ENCODE results near the gene PROCR. TPM values are rescaled to one million over a fixed set of nuclear protein-coding genes. Genes with fewer than 3 reads are reported as not detected.
A peak's percentile ranks its signal among the peaks of the same experiment; 100 is the strongest.

PROCR gene
- total RNA-seq, 4 donors from 2014 or later: 5.6 to 19.4 (median 7.3) TPM

DNA sequence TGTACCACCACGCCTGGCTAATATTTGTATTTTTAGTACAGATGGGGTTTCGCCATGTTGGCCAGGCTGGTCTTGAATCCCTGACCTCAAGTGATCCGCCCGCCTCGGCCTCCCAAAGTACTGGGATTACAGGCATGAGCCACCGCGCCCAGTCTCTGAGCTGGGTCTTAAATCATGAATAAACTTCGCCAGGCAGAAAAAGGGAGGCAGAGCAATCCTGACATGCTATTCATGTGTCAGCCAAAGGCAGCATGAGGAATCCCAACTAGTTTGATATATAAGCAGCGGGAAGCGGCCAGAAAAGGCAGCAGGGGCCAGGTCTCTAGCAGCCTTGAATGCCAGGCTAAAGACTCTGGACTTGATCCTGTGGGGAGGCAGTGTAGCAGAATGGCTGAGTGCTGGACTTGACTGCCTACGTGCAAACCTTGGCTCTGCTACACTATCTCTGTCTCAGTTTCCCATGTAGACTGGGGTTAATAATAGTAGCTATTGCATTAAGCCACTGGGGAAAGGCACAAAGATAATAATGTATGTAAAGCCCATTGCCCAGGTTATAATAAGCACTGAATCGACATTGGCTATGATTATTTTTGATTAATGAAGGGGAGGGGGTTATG lies 1.8 kb downstream of the PROCR start:
- Histone ChIP-seq H3K27ac (no peak overlapping the region), H3K4me1 (no peaks in the 10 kb centered on the region), H3K4me3 (no peak overlapping the region), H3K9me3 (no peaks in the 10 kb centered on the region), H3K36me3 (no peaks in the 10 kb centered on the region), H3K27me3 (peaks cover 0 to 4% (median 0%) of the 10 kb centered on the region in 3 donors)
- DNase-seq (no peak), ATAC-seq (no peak)
- no peak for TF ChIP-seq POLR2A (IDR thresholded peaks at IDR 0.05)
- TF ChIP-seq, protein P1, sequence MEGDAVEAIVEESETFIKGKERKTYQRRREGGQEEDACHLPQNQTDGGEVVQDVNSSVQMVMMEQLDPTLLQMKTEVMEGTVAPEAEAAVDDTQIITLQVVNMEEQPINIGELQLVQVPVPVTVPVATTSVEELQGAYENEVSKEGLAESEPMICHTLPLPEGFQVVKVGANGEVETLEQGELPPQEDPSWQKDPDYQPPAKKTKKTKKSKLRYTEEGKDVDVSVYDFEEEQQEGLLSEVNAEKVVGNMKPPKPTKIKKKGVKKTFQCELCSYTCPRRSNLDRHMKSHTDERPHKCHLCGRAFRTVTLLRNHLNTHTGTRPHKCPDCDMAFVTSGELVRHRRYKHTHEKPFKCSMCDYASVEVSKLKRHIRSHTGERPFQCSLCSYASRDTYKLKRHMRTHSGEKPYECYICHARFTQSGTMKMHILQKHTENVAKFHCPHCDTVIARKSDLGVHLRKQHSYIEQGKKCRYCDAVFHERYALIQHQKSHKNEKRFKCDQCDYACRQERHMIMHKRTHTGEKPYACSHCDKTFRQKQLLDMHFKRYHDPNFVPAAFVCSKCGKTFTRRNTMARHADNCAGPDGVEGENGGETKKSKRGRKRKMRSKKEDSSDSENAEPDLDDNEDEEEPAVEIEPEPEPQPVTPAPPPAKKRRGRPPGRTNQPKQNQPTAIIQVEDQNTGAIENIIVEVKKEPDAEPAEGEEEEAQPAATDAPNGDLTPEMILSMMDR (IDR thresholded peaks at IDR 0.05 in 4 of 5, conservative IDR thresholded peaks at IDR 0.05 in 1 of 5): no peak
- in situ Hi-C loops (cut with MboI; ENCODE audit: low sequenced_read_pairs in 4 of 4) (no loop called here), intact Hi-C loops (cut with DNase I; ENCODE audit: low total_unique reads) (no loop called here)

DNA sequence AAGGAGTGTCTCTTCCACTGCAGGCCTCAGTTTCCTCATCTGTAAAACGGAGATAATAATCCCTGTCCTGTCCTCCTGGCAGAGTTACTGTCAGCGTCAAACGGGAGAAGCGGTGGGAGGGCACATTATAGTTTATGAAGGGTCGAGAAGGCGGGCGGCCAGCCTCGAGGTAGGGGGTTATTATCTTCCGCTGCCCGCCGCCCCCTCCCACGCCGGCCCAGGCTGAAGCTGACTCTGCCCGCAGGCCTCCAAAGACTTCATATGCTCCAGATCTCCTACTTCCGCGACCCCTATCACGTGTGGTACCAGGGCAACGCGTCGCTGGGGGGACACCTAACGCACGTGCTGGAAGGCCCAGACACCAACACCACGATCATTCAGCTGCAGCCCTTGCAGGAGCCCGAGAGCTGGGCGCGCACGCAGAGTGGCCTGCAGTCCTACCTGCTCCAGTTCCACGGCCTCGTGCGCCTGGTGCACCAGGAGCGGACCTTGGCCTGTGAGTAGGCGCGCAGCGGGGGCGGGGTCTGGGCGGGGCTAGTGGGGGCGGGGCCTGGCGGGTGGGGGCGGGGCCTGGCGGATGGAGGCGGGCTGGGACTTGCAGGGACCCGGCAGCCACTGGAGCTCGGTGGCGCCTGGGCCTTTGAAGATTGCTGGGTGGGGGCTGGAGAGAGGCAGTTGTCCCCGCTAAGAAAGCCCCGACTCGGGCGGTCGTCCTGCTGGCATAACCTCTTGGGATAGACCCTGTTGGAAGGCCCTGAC lies 2.8 kb downstream of the PROCR start:
- in situ Hi-C loops (cut with MboI; ENCODE audit: low sequenced_read_pairs in 4 of 4) (no loop called here), intact Hi-C loops (cut with DNase I; ENCODE audit: low total_unique reads) (no loop called here)
- Histone ChIP-seq H3K4me1 (no peaks in the 10 kb centered on the region), H3K27me3 (peaks cover 0 to 4% (median 0%) of the 10 kb centered on the region in 3 donors), H3K36me3 (no peaks in the 10 kb centered on the region), H3K9me3 (no peaks in the 10 kb centered on the region), H3K4me3 (no peak overlapping the region), H3K27ac (no peak overlapping the region)
- no peak for TF ChIP-seq POLR2A (IDR thresholded peaks at IDR 0.05)
- TF ChIP-seq, protein P1 (IDR thresholded peaks at IDR 0.05 in 4 of 5, conservative IDR thresholded peaks at IDR 0.05 in 1 of 5): no peak
- ATAC-seq: no peak
- peak in 1 of 2 donors; percentile 19 for DNase-seq

DNA sequence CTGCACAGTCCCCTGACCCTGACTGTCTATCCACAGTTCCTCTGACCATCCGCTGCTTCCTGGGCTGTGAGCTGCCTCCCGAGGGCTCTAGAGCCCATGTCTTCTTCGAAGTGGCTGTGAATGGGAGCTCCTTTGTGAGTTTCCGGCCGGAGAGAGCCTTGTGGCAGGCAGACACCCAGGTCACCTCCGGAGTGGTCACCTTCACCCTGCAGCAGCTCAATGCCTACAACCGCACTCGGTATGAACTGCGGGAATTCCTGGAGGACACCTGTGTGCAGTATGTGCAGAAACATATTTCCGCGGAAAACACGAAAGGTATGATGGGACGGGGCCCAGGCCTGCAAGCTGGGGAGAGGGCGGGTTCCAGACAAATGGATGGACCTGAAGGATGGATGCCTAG lies 4.3 kb downstream of the PROCR start:
- Histone ChIP-seq H3K27me3 (peaks cover 0 to 4% (median 0%) of the 10 kb centered on the region in 3 donors), H3K9me3 (no peaks in the 10 kb centered on the region), H3K4me3 (no peak overlapping the region), H3K4me1 (no peaks in the 10 kb centered on the region), H3K36me3 (no peaks in the 10 kb centered on the region), H3K27ac (no peak overlapping the region)
- intact Hi-C loops (cut with DNase I; ENCODE audit: low total_unique reads): no loop called here
- in situ Hi-C loops (cut with MboI; ENCODE audit: low sequenced_read_pairs in 4 of 4): no loop called here
- ATAC-seq (no peak), DNase-seq (no peak)
- TF ChIP-seq, protein P1 (IDR thresholded peaks at IDR 0.05 in 4 of 5, conservative IDR thresholded peaks at IDR 0.05 in 1 of 5): no peak
- TF ChIP-seq POLR2A (IDR thresholded peaks at IDR 0.05): no peak

DNA sequence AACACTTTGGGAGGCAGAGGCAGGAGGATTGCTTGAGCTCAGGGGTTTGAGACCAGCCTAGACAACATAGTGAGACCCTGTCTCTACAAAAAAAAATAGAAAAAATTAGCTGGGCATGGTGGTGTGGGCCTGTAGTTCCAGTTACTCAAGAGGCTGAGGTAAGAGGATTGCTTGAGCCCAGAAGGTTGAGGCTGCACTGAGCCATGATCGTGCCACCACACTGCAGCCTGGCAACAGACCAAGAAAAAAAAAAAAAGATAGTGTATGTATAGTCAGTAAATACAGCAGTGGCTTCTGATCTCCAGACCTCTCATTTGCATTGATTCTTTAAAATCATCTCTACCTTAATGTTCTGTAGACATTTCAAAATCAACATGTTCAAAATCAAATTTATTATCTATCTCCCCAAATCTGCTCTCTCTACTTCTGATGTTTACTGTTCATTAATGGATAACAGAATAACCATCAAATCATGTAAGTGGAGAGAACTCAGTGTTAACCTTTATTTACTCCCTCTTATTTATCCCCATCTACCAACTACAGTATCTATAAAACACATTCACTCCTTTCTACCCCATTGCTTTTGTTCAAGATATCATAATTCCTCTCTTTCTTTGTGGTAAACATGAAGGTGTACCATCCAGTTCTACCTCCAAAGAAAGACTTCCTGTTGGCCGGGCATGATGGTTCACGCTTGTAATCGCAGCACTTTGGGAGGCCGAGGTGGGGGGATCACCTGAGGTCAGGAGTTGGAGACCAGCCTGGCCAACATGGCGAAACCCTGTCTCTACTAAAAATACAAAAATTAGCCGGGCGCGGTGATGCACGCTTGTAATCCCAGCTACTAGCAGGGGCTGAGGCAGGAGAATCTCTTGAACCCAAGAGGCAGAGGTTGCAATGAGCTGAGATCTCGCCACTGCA lies 7.7 kb downstream of the PROCR start:
- H3K4me1 ChIP-seq: no peaks in the 10 kb centered on the region
- in situ Hi-C loops (cut with MboI; ENCODE audit: low sequenced_read_pairs in 4 of 4): no loop called here

More for the DNA sequence above, 7.7 kb downstream of the PROCR start:
- Histone ChIP-seq H3K4me3 (no peak overlapping the region), H3K9me3 (no peaks in the 10 kb centered on the region), H3K27me3 (peaks cover 0 to 4% (median 0%) of the 10 kb centered on the region in 3 donors), H3K36me3 (no peaks in the 10 kb centered on the region), H3K27ac (no peak overlapping the region)
- ATAC-seq (no peak), DNase-seq (no peak)
- TF ChIP-seq POLR2A (IDR thresholded peaks at IDR 0.05): no peak
- TF ChIP-seq, protein P1 (IDR thresholded peaks at IDR 0.05 in 4 of 5, conservative IDR thresholded peaks at IDR 0.05 in 1 of 5): no peak
- intact Hi-C loops (cut with DNase I; ENCODE audit: low total_unique reads): no loop called here

All from gastrocnemius medialis (tissue), 4 donors.